Mesenchymal stem cell (in vitro differentiated cells and primary cell): ENCODE data around the gene NOSIP.
A peak's percentile ranks its signal among the peaks of the same experiment; 100 is the strongest.

Experiments
- DNase-seq: peaks from one replicate; pipeline ENCODE4 v3.0.0-alpha.2; 2013
- H2AFZ ChIP-seq: one replicate; pipeline ENCODE4 v1.6.1; 2013; ENCODE audit warnings: low read depth, mild to moderate bottlenecking, control low read depth, inconsistent platforms, low read length, moderate library complexity
- H2AK5ac ChIP-seq: 2 replicates; pipeline ENCODE4 v1.6.1; 2013; ENCODE audit warnings: low read length, moderate library complexity, mild to moderate bottlenecking, inconsistent platforms; ENCODE audit not compliant: severe bottlenecking
- H2BK120ac ChIP-seq: one replicate; pipeline ENCODE4 v1.6.1; 2013; ENCODE audit warnings: low read depth, mild to moderate bottlenecking, inconsistent platforms, low read length, moderate library complexity
- H2BK12ac ChIP-seq, 2 experiments: one replicate each; pipeline ENCODE4 v1.6.1; 2013; ENCODE audit warnings: inconsistent platforms in 2 of 2, low read length in 2 of 2, mild to moderate bottlenecking in 2 of 2, moderate library complexity in 2 of 2, control low read depth in 1 of 2
- H2BK15ac ChIP-seq: one replicate; pipeline ENCODE4 v1.6.1; 2013; ENCODE audit warnings: mild to moderate bottlenecking, low read depth, inconsistent platforms; ENCODE audit not compliant: poor library complexity, severe bottlenecking
- H2BK5ac ChIP-seq: 2 replicates; pipeline ENCODE4 v1.6.1; 2013; ENCODE audit warnings: low read depth, mild to moderate bottlenecking, low read length, control low read depth, inconsistent platforms; ENCODE audit not compliant: poor library complexity, severe bottlenecking
- H3K14ac ChIP-seq, 2 experiments: one replicate each; pipeline ENCODE4 v1.6.1; 2013; ENCODE audit warnings: inconsistent platforms in 2 of 2, low read length in 2 of 2, control low read depth in 1 of 2, mild to moderate bottlenecking in 1 of 2, moderate library complexity in 1 of 2
- H3K18ac ChIP-seq, 2 experiments: one replicate each; pipeline ENCODE4 v1.6.1; 2013; ENCODE audit warnings: inconsistent platforms in 2 of 2, low read length in 2 of 2, control low read depth in 1 of 2, low read depth in 1 of 2, mild to moderate bottlenecking in 1 of 2
- H3K23ac ChIP-seq, 2 experiments: one replicate each; pipeline ENCODE4 v1.6.1; 2013; ENCODE audit warnings: inconsistent platforms in 2 of 2, low read length in 2 of 2, mild to moderate bottlenecking in 2 of 2, moderate library complexity in 2 of 2, control low read depth in 1 of 2
- H3K27ac ChIP-seq: 2 replicates; pipeline ENCODE4 v1.5.1; 2013; ENCODE audit warnings: mild to moderate bottlenecking, moderate library complexity, low read length, control low read depth, inconsistent platforms; ENCODE audit not compliant: poor library complexity, severe bottlenecking
- H3K27me3 ChIP-seq, 2 experiments: 2 replicates each; pipeline versions ENCODE4 v1.6.1 to v1.7.0; 2013; ENCODE audit warnings: low read length in 2 of 2, mild to moderate bottlenecking in 2 of 2, moderate library complexity in 2 of 2, control low read depth in 1 of 2, inconsistent platforms in 1 of 2; ENCODE audit not compliant: control insufficient read depth in 1 of 2, insufficient read depth in 1 of 2
- H3K36me3 ChIP-seq, 2 experiments: 2 replicates each; pipeline versions ENCODE4 v1.6.1 to v1.7.0; 2013; ENCODE audit warnings: low read length in 2 of 2, control low read depth in 1 of 2, inconsistent platforms in 1 of 2, low read depth in 1 of 2, mild to moderate bottlenecking in 1 of 2; ENCODE audit not compliant: insufficient read depth in 2 of 2, control insufficient read depth in 1 of 2
- H3K4ac ChIP-seq, 2 experiments: one replicate each; pipeline ENCODE4 v1.6.1; 2013; ENCODE audit warnings: inconsistent platforms in 2 of 2, low read length in 2 of 2, mild to moderate bottlenecking in 2 of 2, moderate library complexity in 2 of 2, control low read depth in 1 of 2, low read depth in 1 of 2
- H3K4me1 ChIP-seq: 2 replicates; pipeline ENCODE4 v1.6.1; 2013; ENCODE audit warnings: low read depth, low read length, control low read depth; ENCODE audit not compliant: control insufficient read depth, insufficient read depth
- H3K4me2 ChIP-seq: 2 replicates; pipeline ENCODE4 v1.6.1; 2013; ENCODE audit warnings: low read length, mild to moderate bottlenecking, inconsistent platforms; ENCODE audit not compliant: poor library complexity, severe bottlenecking
- H3K4me3 ChIP-seq, 2 experiments: 2 replicates each; pipeline versions ENCODE4 v1.5.1 to v1.7.0; 2013; ENCODE audit warnings: low read length in 2 of 2, mild to moderate bottlenecking in 2 of 2, control low read depth in 1 of 2, low read depth in 1 of 2; ENCODE audit not compliant: insufficient read depth in 1 of 2
- H3K79me1 ChIP-seq: replicated peaks from 2 replicates; pipeline ENCODE4 v1.6.1; 2013; ENCODE audit warnings: mild to moderate bottlenecking, control low read depth, low read length, inconsistent platforms; ENCODE audit not compliant: poor library complexity, severe bottlenecking
- H3K9ac ChIP-seq: 2 replicates; pipeline ENCODE4 v1.7.0; 2013; ENCODE audit warnings: mild to moderate bottlenecking, low read length, moderate library complexity
- H3K9me3 ChIP-seq: 2 replicates; pipeline ENCODE4 v1.7.0; 2013; ENCODE audit warnings: mild to moderate bottlenecking, low read length; ENCODE audit not compliant: control insufficient read depth
- H4K8ac ChIP-seq: one replicate; pipeline ENCODE4 v1.6.1; 2013; ENCODE audit warnings: inconsistent platforms, mild to moderate bottlenecking, low read length, moderate library complexity
- H4K91ac ChIP-seq: one replicate; pipeline ENCODE4 v1.6.1; 2013; ENCODE audit warnings: mild to moderate bottlenecking, low read length, inconsistent platforms
- WGBS: methylation state at CpG from one replicate; pipeline ENCODE4 v1.1.7; 2013; ENCODE audit warnings: mixed read lengths; 5-methylcytosine and 5-hydroxymethylcytosine counted together

NOSIP gene

DNA sequence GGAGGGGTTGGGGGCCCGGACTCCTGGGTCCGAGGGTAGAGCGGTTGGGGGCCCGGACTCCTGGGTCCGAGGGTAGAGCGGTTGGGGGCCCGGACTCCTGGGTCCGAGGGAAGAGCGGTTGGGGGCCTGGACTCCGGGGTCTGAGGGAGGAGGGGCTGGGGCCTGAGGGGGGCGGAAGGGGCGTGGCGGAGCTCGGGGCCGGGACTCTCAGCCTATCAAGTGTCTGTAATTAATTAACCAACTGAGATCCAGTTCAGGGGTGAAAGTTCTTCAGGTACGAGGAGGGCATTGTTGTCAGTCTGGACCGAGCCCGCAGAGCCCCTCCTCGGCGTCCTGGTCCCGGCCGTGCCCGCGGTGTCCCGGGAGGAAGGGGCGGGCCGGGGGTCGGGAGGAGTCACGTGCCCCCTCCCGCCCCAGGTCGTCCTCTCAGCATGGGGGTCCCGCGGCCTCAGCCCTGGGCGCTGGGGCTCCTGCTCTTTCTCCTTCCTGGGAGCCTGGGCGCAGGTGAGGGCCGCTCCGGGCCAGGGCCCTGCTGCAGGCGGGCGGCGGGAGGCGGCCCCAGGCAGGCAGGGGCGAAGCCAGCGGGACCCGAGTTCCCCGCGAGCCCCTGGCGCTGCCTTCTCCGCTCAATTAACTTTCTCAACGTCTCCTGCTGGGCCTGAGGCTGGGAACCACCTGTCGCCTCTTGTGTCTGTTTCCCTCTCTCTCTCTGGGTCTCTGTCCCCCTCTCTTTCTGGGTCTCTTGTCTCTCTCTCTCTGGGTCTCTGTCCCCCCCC is 67.2 kb downstream of the NOSIP start:
- peak overlapping the region; percentile 1 to 97 for H3K18ac ChIP-seq
- H2BK12ac ChIP-seq: peak overlapping the region in 1 of 2 experiments; percentile 1
- 1% methylated on average over 41 of the region's 50 CpGs for WGBS
- peak overlapping the region in 1 of 2 experiments; percentile 53 for H3K14ac ChIP-seq
- H2AK5ac ChIP-seq: no peak overlapping the region
- H3K9ac ChIP-seq: peak overlapping the region; percentile 91
- H2AFZ ChIP-seq: peak overlapping the region; percentile 83
- no peaks in the 10 kb centered on the region for H3K9me3 ChIP-seq
- peak overlapping the region; percentile 95 for H4K91ac ChIP-seq
- peak overlapping the region; percentile 88 for H3K4me2 ChIP-seq
- H3K36me3 ChIP-seq: peaks cover under 1 to 14% of the 10 kb centered on the region in 2 experiments
- no peaks in the 10 kb centered on the region for H3K27me3 ChIP-seq
- peak overlapping the region; percentile 13 to 73 for H3K4ac ChIP-seq
- peak overlapping the region; percentile 94 for H2BK120ac ChIP-seq
- peak overlapping the region; percentile 74 to 79 for H3K4me3 ChIP-seq
- H4K8ac ChIP-seq: peak overlapping the region; percentile 93
- H3K23ac ChIP-seq: no peak overlapping the region
- DNase-seq: peak; percentile 40
- no peak overlapping the region for H3K27ac ChIP-seq
- no peak overlapping the region for H2BK5ac ChIP-seq
- H2BK15ac ChIP-seq: peak overlapping the region; percentile 30
- H3K4me1 ChIP-seq: peaks cover 17% of the 10 kb centered on the region
- H3K79me1 ChIP-seq: no peaks in the 10 kb centered on the region

DNA sequence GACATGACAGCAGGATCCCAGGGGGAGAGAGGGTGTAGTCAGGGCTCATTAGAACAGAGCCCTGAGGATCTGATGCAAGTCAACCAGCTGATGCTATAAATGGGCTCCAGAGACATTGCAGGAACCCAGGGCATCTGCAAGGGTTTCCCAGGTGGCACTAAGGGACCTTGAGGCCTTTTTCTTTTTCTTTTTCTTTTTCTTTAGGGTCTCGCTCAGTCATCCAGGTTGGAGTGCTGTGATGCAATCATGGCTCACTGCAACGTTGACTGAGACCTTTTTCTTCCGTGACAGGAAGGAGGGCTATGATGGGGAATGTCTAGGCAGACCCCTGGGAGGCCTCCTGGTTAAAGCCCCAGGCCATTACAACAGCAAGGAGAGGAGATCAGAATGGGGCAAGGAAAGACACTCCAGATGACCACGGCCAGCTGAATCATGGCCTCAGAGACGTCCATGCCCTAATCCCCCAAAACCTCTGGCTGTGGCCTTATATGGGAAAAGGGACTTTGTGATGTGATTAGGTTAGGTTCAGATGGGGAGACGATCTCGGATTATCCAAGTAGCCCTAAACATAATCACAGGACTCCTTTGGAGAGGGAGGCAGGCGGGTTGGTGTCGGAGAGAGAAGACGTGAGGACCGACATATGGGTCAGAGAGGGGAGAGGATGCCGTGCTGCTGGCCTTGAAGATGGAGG is 72.4 kb downstream of the NOSIP start:
- H3K4me3 ChIP-seq: no peak overlapping the region
- H2AK5ac ChIP-seq: no peak overlapping the region
- no peaks in the 10 kb centered on the region for H3K79me1 ChIP-seq
- no peak overlapping the region for H3K23ac ChIP-seq
- H3K4ac ChIP-seq: no peak overlapping the region
- no peak overlapping the region for H3K9ac ChIP-seq
- WGBS: 83% methylated on average over 10 of the region's 12 CpGs
- H3K27ac ChIP-seq: no peak overlapping the region
- no peaks in the 10 kb centered on the region for H3K36me3 ChIP-seq
- H4K8ac ChIP-seq: no peak overlapping the region
- DNase-seq: no peak
- no peak overlapping the region for H4K91ac ChIP-seq
- no peak overlapping the region for H2BK120ac ChIP-seq
- H3K4me2 ChIP-seq: no peak overlapping the region
- H3K27me3 ChIP-seq: no peaks in the 10 kb centered on the region
- H2BK12ac ChIP-seq: no peak overlapping the region
- no peak overlapping the region for H2BK5ac ChIP-seq
- H3K9me3 ChIP-seq: no peaks in the 10 kb centered on the region
- no peak overlapping the region for H2BK15ac ChIP-seq
- no peak overlapping the region for H2AFZ ChIP-seq
- H3K18ac ChIP-seq: no peak overlapping the region
- H3K14ac ChIP-seq: no peak overlapping the region
- H3K4me1 ChIP-seq: peaks cover 14% of the 10 kb centered on the region

DNA sequence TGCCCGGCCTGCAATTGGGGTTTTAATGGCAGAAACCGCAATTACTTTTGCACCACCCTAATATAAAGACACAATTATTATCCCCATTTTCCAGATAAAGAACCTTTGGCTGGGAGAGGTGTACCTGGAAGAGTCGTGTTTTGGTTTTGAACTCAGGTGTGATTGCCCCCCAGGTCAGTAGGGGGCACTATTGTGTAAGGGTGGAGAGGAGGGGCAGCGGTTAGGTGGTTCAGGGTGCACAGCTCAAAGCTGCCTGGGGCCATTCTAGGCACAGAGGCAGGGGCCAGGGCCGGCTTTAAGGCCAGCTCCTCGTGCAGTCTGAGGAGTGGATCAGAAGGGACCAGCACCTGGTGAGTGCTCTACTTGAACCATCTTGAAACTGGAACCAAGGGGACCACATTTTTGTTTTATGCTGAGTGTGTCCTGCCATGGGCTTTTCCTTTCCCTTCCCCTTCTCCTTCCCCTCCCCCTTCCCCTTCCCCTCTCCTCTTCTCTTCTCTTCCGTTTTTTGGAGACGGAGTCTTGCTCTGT is 73.7 kb downstream of the NOSIP start:
- no peak overlapping the region for H3K4me3 ChIP-seq
- H4K8ac ChIP-seq: no peak overlapping the region
- H2BK15ac ChIP-seq: no peak overlapping the region
- peak; percentile 51 for DNase-seq
- no peaks in the 10 kb centered on the region for H3K36me3 ChIP-seq
- H2BK12ac ChIP-seq: peak overlapping the region in 1 of 2 experiments; percentile 31
- H3K23ac ChIP-seq: no peak overlapping the region
- H3K4me2 ChIP-seq: no peak overlapping the region
- no peak overlapping the region for H3K14ac ChIP-seq
- no peaks in the 10 kb centered on the region for H3K27me3 ChIP-seq
- H2BK5ac ChIP-seq: no peak overlapping the region
- H3K27ac ChIP-seq: no peak overlapping the region
- no peak overlapping the region for H3K9ac ChIP-seq
- no peak overlapping the region for H3K4ac ChIP-seq
- peaks cover 3% of the 10 kb centered on the region for H3K4me1 ChIP-seq
- no peak overlapping the region for H2AFZ ChIP-seq
- no peaks in the 10 kb centered on the region for H3K79me1 ChIP-seq
- no peak overlapping the region for H2AK5ac ChIP-seq
- H2BK120ac ChIP-seq: no peak overlapping the region
- no peak overlapping the region for H4K91ac ChIP-seq
- H3K9me3 ChIP-seq: no peaks in the 10 kb centered on the region
- 40% methylated on average over 6 of the region's 8 CpGs for WGBS
- H3K18ac ChIP-seq: peak overlapping the region in 1 of 2 experiments; percentile 8
